ENCODE results near the gene SLC44A1.

Gene SLC44A1

GRCh38 chr9:105432247-105432842 is 187.9 kb downstream of the SLC44A1 start:
- DNase-seq (ENCODE audit: low spot score): no peak

DNA sequence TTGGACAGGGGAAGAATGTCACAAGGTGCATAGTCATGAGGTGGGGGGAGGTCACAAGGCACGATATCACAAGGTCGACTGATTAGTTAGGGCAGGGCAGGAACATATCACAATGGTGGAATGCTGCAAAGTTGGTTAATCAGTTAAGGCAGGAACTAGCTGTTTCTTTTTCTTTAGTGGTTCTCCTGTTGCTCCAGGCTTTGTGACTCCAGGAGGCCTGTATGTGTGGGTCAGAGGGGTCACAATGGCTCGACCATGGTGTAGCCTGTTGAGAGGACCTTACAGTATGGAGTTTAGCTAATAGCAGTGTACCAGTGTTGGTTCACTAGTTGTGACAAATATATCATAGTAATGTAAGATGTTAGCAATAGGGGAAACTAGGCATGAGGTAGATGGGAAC is 191.0 kb downstream of the SLC44A1 start:
- no peak for DNase-seq (ENCODE audit: low spot score)

DNA sequence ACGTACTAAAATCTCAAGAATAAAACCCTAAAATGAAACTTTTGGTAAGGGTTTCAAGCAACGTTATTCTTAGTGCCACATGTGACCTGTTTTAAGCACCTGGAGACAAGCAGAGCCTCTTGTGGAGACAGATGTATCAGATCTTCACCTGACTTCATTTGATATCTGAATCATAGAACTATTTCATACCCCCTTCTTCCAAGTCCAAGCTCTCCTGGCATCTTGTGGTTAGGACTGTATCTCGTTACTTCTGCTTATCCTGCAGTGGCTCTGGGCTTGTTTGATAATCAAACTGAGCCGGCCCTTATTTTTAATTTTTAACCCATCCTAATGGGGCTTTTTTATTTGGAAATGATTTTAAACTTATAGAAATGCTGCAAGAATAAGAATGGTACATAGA is 192.3 kb downstream of the SLC44A1 start:
- DNase-seq (ENCODE audit: low spot score): no peak

GRCh38 chr9:105437704-105438103 is 193.3 kb downstream of the SLC44A1 start:
- DNase-seq (ENCODE audit: low spot score): no peak

GRCh38 chr9:105438141-105438806 is 193.8 kb downstream of the SLC44A1 start:
- no peak for DNase-seq (ENCODE audit: low spot score)

DNA sequence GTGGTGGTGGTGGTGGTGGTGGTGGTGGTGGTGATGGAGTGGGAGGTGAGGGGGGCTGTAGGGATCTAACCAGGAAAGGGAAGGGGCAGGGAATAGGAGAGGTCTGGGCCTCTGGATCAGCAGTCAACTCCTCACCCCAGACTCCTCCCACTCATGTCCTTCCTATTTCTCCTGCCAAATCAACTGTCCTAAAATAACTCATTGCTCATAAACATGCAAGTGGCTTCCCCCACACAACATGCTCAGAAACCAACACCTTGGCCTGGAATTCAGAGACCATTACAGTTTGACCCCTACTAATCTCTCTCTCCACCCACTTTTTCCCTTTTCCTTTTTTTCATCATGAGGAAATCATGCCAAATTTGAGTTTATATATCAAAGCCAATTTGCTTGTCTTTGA is 195.0 kb downstream of the SLC44A1 start:
- DNase-seq (ENCODE audit: low spot score): no peak

- no peak for DNase-seq (ENCODE audit: low spot score)
Observed at GRCh38 chr9:105441616-105442160, 197.2 kb downstream of the SLC44A1 start.

DNA sequence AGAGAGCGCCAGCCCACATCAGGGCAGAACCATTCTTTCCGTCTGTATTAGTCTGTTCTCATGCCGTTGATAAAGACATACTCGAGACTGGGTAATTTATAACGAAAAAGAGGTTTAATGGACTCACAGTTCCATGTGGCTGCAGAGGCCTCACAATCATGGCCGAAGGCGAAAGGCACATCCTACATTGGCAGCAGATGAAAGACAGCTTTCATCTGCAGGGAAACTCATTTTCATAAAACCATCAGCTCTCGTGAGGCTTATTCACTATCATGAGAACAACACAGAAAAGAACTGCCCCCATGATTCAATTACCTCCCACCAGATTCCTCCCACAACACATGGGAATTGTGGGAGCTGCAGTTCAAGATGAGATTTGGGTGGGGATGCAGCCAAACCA is 198.7 kb downstream of the SLC44A1 start:
- DNase-seq (ENCODE audit: low spot score): no peak

DNA sequence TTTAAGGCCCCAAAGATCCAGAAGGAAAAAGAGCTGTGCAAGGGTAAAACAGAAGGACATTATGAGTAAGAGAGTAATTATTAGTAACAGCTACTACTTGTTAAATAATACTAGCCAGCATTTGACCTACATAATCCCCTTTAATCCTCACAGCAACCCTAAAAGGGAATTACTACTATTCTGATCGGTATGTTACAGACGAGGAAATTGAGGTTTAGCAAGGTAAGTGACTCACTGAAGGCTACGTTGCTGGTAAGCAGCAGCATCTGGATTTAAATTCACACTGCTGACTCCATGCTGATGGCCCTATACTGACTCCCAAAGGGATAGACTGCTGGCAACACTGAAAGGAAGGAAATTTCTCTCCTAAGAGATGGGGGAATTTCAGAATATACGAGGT is 199.7 kb downstream of the SLC44A1 start:
- no peak for DNase-seq (ENCODE audit: low spot score)

- DNase-seq (ENCODE audit: low spot score): no peak
Observed at GRCh38 chr9:105445203-105445881, 200.9 kb downstream of the SLC44A1 start.

GRCh38 chr9:105447386-105447813 is 202.9 kb downstream of the SLC44A1 start:
- DNase-seq (ENCODE audit: low spot score): peak; percentile 3

DNA sequence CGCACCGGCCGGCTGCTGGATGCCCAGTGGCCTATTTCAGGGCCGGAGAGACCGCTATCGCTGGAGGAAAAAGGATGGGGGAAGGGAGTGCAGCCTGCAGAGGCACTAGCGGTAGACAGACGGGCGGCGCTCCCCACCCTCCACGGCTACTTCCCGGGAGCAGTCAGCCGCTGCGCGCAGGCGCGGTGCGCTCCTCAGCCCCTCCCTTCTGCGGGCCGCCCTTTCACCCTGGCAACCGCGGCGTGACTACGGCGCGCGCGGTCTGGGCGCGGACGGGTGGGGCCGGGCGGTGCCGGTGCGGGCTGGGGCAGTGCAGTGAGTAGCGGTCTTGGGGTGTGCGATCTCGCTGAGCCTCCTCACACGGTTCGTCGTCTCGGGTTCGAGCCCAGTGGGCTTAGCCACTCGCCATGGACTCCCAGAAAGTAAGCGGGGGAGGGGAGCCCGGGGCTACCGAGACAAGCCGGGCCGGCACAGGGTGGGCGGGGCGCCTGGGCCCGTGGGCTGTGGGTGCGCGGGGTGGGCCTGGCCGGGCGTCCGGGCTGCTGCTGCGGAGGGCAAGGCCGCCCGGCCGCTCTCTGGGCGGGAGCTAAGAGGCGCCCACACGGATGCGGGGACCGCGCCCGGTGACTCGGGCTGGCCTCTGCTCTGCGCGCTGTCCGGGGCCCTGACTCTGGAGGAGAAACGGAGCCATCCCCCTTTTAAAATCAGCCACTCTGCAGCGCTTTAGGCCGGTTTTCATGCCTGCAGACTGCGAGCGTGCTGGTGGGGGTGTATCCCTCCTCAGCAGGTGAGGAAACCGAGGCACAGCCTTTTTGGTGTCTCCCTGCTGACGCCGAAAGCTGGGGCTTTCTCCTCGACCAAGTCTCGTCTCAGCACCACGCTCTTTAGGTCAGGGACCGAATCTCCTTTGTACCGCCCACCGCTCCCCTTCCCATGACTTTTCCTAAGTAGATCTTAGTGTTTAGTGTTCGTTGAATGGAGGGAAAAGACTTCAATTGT is 203.7 kb downstream of the SLC44A1 start, which contains the start of gene FSD1L:
FSD1L (plus strand) TSS at position 221 of the 999 bp plus-strand sequence; CDS start at position 408, 187 bp downstream.
- peak; percentile 86 for DNase-seq (ENCODE audit: low spot score)

DNA sequence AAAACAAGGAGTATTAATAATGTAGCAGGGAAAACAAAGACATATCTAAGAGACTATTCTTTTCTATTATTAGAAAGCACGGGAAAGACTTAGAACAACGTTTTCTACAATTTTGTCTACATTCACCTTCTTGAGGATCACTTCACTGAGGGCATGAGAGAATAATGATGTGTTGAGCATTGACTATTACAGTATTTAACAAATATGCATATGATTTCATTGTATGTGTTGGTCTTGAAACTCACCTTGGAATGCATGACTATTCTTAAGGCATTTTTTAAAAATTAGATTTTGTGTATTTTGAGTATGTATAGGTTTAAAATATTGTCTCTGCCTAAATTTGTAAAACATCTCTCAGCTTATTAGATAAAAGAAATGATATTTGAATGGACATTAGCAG is 204.6 kb downstream of the SLC44A1 start:
- DNase-seq (ENCODE audit: low spot score): no peak

GRCh38 chr9:105452185-105452584 is 207.7 kb downstream of the SLC44A1 start:
- no peak for DNase-seq (ENCODE audit: low spot score)

DNA sequence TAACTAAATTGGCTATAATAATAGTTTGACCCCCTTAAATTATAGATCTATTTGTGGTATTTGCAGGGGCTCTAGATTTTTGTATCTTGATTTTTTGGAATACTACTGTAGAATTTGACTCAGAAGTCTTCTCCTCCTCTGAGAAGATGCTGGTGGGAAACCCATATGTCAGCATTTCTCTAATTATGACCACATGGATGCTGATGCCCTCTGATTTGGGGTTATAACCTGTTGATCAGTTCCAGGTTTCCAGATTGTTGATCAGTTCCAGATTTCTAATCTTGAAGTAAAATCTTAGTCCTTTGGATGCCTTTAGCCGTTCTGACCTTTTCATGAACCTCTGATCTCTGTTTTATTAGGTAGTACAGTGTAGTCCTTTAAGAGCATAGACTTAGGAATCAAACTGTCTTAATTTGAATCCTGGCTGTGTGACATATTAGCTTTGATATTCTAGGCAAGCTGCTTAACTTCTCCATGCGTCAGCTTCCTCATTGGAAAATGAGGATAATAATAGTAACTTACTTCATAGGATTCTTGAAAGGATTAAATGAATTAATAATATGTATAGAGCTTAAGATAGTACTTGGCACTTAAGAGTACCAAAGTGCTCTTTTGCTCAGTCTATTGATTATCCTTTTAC is 211.5 kb downstream of the SLC44A1 start:
- no peak for DNase-seq (ENCODE audit: low spot score)

DNA sequence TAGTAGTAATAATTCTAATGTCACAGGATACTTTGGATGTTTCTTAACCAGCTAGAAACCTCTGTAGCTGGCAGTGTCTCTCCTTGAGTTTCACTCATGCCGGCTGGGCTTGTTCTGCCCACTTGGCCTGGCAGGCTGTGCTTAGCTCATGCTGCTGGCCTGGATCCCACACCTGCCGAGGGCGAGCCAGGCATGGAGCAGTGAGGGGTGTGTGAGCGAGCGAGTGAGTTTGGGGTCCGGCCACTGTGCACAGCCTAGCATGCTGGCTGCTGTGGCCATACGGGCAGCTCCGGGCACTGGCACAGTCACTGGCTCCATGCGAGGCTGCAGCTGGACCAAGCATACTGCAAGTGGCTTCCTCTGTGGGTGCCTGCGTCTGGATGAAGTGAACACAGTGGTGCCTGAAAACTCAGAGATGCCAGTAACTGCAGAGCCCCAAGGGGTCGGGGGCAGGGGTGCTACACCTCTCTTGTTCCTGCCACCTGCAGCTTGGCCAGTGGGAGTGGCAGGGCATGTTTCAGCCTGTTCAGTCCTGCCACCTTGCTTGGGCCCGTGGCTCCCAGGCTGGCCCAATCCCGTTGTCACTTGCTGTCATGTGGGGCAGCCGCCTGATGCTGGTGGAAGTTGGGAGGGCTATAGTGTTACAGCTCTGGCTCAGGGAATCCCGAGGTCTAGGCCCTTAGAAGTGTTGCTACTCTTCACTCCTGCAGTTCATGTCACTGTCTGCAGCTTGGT is 213.3 kb downstream of the SLC44A1 start:
- no peak for DNase-seq (ENCODE audit: low spot score)

DNA sequence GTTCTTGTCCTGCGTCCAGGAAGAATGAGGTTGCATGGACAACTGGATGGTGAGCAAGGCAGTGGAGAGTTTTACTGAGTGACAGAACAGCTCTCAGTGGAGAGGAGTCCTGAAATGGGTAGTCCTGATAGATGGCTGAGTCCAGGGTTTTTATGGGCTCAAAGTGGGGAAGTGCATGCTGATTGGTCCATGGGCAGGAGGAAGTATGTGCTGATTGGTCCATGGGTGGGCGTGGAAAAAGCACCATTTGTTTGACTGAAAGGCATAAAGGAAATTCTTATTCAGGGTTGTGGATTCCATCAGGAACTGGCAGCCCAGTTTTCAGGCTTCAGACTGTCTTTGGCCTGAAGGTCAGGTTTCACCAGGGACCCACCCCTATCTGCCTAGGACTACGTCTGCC is 214.0 kb downstream of the SLC44A1 start:
- no peak for DNase-seq (ENCODE audit: low spot score)

- DNase-seq (ENCODE audit: low spot score): no peak
Observed at GRCh38 chr9:105459336-105459735, 214.9 kb downstream of the SLC44A1 start.

DNA sequence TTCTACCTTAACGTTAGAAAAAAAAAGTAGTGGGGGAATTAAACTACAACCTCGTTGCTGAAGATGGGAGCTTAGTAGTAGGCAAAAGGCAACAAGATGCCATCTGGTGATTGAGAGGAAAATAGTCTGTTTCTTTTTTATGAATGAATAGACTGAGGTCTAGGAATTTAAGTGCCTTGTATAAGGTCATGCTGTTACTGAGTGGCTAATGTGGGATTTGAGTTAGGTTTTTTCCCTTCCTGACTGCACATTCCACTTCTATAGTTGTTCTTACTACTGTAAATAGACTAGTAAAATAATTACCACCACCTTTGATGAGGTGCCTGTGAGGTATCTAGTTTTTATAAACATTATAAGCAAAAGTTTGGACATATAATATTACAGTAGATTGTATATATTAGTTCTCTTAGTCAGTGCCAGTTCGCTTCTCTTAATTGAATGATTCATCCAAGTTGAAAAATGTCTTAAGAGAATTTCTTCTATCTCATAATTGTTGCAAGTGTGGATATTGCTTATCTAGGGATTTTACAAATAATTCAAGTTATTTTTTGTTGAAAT is 222.5 kb downstream of the SLC44A1 start:
- no peak for DNase-seq (ENCODE audit: low spot score)

DNA sequence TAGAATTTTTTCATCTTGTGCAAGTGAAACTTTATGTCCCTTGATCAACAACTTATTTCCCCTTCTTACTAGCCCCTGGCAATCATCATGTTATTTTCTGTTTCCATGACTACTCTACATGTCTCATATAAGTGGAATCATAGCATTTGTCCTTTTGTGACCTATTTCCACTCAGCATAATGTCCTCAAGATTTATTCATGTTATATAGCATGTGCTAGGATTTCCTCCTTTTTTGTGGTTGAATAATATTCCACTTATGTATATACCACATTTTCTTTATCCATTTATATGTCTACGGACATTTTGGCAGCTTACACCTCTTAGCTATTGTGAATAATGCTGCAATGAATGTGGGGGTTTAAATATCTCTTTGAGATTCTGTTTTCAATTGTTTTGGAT is 224.4 kb downstream of the SLC44A1 start:
- DNase-seq (ENCODE audit: low spot score): no peak

All from germinal center (tissue), 1 donor.